Fibroblast of mammary gland (primary cell): ENCODE results near the gene TPSB2.
"Not testable (repeated sequence)": the region's sequence is repeated elsewhere in the genome, so short reads cannot be mapped to it uniquely, and the experiment has no call there.

Experiments
- DNase-seq: peaks from one replicate; pipeline ENCODE4 v3.0.0-alpha.2; 2010; ENCODE audit warnings: low read depth
- H3K4me3 ChIP-seq: 2 replicates; pipeline ENCODE4 v1.5.1; 2011; ENCODE audit warnings: low read depth, mild to moderate bottlenecking, low read length, moderate library complexity; ENCODE audit not compliant: control insufficient read depth
- CTCF ChIP-seq: conservative IDR thresholded peaks from 2 replicates; pipeline ENCODE4 v1.5.1; 2011; ENCODE audit warnings: low read depth, low read length, inconsistent platforms; ENCODE audit not compliant: control insufficient read depth, insufficient read depth

The TPSB2 gene

GRCh38 chr16:1188432-1189189 lies 41.4 kb downstream of the TPSB2 start:
- H3K4me3 ChIP-seq = no peak overlapping the region
- TF ChIP-seq CTCF = no peak
- DNase-seq = peak; percentile 18

GRCh38 chr16:1185460-1186207 lies 44.4 kb downstream of the TPSB2 start:
- H3K4me3 ChIP-seq, DNase-seq: not testable (repeated sequence)

GRCh38 chr16:1184980-1185379 lies 45.0 kb downstream of the TPSB2 start:
- DNase-seq = no peak
- no peak overlapping the region for H3K4me3 ChIP-seq
- no peak for TF ChIP-seq CTCF

GRCh38 chr16:1184156-1184868 lies 45.7 kb downstream of the TPSB2 start:
- no peak for DNase-seq
- H3K4me3 ChIP-seq = no peak overlapping the region
- TF ChIP-seq CTCF = no peak

GRCh38 chr16:1182950-1183907 lies 46.8 kb downstream of the TPSB2 start:
- TF ChIP-seq CTCF = no peak

GRCh38 chr16:1182316-1182671 lies 47.7 kb downstream of the TPSB2 start:
- DNase-seq = peak; percentile 51

More at GRCh38 chr16:1182950-1183907, 46.8 kb downstream of the TPSB2 start:
- peak; percentile 22 for DNase-seq
- H3K4me3 ChIP-seq = no peak overlapping the region

More at GRCh38 chr16:1182316-1182671, 47.7 kb downstream of the TPSB2 start:
- TF ChIP-seq CTCF = no peak
- H3K4me3 ChIP-seq = no peak overlapping the region
